ENCODE data around the gene POMGNT1.
A peak's percentile ranks its signal among the peaks of the same experiment; 100 is the strongest.
"Not testable (repeated sequence)": the region's sequence is repeated elsewhere in the genome, so short reads cannot be mapped to it uniquely, and the experiment has no call there.

The POMGNT1 gene

GRCh38 chr1:46197964-46198811 lies at the start of gene POMGNT1:
TSS of gene POMGNT1 (minus strand) at chr1:46198434. CDS start at chr1:46197821, 613 bp downstream.
- TF ChIP-seq ZNF274 (IDR thresholded peaks at IDR 0.05; ENCODE audit: low read depth, low read length), result no peak

GRCh38 chr1:46247436-46248121 lies 49.3 kb upstream of the POMGNT1 start, which contains the start of gene RAD54L:
TSS of gene RAD54L (plus strand) at chr1:46247763. CDS start at chr1:46248406, 643 bp downstream.
- peak within 1 kb of the TSS; percentile 80 for H3K4me3 ChIP-seq (ENCODE audit: low read length)
- no peak for TF ChIP-seq ZNF274 (IDR thresholded peaks at IDR 0.05; ENCODE audit: low read depth, low read length)

More at GRCh38 chr1:46197964-46198811, at the start of gene POMGNT1:
- H3K4me3 ChIP-seq (ENCODE audit: low read length), result peak within 1 kb of the TSS; percentile 89

GRCh38 chr1:46246548-46247435 lies 48.6 kb upstream of the POMGNT1 start:
- H3K4me3 ChIP-seq (ENCODE audit: low read length), result peak overlapping the region; percentile 77; the same call in 1 of the 2 replicates
- TF ChIP-seq ZNF274 (IDR thresholded peaks at IDR 0.05; ENCODE audit: low read depth, low read length), result no peak

- H3K4me3 ChIP-seq (ENCODE audit: low read length), result not testable (repeated sequence)
These were observed 47.9 kb upstream of the POMGNT1 start for GRCh38 chr1:46246136-46246535.

DNA sequence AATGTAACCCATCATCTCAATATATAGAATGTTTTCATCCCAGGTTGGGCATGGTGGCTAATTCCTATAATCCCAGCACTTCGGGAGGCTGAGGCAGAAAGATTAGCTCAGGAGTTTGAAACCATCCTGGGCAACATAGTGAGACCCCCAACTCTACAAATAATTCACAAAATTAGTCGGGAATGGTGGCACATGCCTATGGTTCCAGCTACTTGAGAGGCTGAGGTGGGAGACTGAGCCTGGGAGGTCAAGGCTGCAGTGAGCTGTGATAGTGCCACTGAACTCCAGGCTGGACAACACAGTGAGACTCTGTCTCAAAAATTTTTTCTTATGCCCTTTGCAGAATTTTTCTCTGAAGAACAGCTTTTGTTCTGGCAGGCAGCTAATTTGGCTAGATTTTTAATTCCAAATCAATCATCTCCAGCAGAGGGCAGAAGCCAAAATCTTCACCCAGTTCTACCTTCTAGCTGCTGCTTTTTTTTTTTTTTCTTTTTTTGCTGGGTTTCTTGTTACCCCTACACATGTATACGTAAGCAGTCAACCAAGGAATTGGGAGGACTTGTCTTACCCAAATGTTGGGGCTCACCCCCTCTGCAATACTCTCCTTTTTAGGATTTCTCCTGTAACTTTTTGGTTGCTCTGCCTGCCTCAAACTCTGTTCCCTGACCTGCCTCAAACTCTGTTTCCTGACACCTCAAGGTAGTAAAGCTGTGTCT lies 46.6 kb upstream of the POMGNT1 start:
- TF ChIP-seq ZNF274 (IDR thresholded peaks at IDR 0.05; ENCODE audit: low read depth, low read length), result no peak
- no peak overlapping the region for H3K4me3 ChIP-seq (ENCODE audit: low read length)

GRCh38 chr1:46243831-46244230 lies 45.6 kb upstream of the POMGNT1 start:
- not testable (repeated sequence) for H3K4me3 ChIP-seq (ENCODE audit: low read length)

DNA sequence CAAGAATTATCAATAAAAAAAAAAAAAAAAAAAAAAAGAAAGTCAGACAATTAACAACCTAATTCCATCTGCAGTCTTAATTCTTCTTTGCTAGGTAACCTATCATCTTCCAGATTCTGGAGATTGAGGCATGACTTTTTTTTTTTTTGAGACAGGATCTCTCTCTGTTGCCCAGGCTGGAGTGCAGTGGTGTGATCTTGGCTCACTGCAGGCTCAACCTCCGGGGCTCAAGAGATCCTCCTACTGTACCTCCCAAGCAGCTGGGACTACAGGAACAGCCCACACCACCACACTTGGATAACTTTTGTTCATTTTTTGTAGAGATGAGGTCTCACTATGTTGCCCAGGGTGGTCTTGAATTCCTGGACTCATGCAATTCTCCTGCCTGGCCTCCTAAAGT lies 44.7 kb upstream of the POMGNT1 start:
- TF ChIP-seq ZNF274 (IDR thresholded peaks at IDR 0.05; ENCODE audit: low read depth, low read length), result no peak
- no peak overlapping the region for H3K4me3 ChIP-seq (ENCODE audit: low read length)

GRCh38 chr1:46241733-46242132 lies 43.5 kb upstream of the POMGNT1 start:
- not testable (repeated sequence) for H3K4me3 ChIP-seq (ENCODE audit: low read length)

DNA sequence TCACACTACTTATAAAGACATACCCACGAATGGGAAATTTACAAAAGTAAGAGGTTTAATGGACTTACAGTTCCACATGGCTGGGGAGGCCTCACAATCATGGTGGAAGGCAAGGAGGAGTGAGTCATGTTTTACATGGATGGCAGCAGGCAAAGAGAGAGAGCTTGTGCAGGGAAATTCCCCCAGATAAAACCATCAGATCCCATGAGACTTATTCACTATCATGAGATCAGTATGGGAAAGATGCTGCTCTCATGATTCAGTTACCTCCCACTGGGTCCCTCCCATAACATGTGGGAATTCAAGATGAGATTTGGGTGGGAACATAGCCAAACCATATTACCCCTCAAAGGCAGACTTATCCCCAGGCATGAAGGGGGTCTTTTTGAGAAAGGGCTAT lies 40.6 kb upstream of the POMGNT1 start:
- not testable (repeated sequence) for H3K4me3 ChIP-seq (ENCODE audit: low read length)

DNA sequence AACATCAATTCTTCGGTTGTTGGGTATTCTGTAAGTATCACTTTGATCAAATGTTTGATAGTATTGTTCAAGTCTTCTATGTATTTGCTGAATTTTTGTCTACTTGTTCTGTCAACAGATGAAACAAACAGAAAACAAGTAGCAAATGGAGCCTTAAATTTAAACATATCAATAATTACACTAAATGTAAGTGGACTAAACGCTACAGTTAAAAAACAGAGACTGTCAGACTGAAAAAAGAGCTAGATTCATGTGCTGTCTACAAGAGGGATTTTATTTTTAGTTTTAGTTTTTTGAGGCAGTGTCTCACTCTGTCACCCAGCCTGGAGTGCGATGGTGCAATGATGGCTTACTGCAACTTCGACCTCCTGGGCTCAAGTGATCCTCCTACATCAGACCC lies 38.6 kb upstream of the POMGNT1 start:
- no peak overlapping the region for H3K4me3 ChIP-seq (ENCODE audit: low read length)
- no peak for TF ChIP-seq ZNF274 (IDR thresholded peaks at IDR 0.05; ENCODE audit: low read depth, low read length)

- not testable (repeated sequence) for H3K4me3 ChIP-seq (ENCODE audit: low read length)
These were observed 33.0 kb upstream of the POMGNT1 start for GRCh38 chr1:46231231-46231630.

- no peak for TF ChIP-seq ZNF274 (IDR thresholded peaks at IDR 0.05; ENCODE audit: low read depth, low read length)
- H3K4me3 ChIP-seq (ENCODE audit: low read length), result no peak overlapping the region
These were observed 26.7 kb upstream of the POMGNT1 start for GRCh38 chr1:46224966-46225365.

GRCh38 chr1:46223472-46223943 lies 25.3 kb upstream of the POMGNT1 start:
- TF ChIP-seq ZNF274 (IDR thresholded peaks at IDR 0.05; ENCODE audit: low read depth, low read length), result no peak
- H3K4me3 ChIP-seq (ENCODE audit: low read length), result no peak overlapping the region

DNA sequence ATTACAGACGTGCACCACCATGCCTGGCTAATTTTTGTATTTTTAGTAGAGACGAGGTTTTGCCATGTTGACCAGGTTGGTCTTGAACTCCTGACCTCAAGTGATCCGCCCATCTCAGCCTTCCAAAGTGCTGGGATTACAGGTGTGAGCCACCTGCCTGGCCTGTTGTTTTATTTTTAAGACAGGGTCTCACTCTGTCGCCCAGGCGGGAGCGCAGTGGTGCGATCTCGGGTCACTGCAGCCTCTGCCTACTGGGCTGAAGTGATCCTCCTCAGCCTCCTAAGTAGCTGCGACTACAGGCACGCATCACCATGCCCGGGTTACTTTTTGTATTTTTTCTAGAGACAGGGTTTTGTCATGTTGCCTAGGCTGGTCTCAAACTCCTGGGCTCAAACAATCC lies 24.8 kb upstream of the POMGNT1 start:
- not testable (repeated sequence) for H3K4me3 ChIP-seq (ENCODE audit: low read length)
